ENCODE results near the gene SPRTN. TPM values are rescaled to one million over a fixed set of nuclear protein-coding genes. Genes with fewer than 3 reads are reported as not detected.

Gene SPRTN
- total RNA-seq, 1 experiment from 2014 or later = 17.4 TPM

- Histone ChIP-seq H3K4me1 (ENCODE audit: low read length) (peaks cover 10% of the 10 kb centered on the region), H3K4me3 (ENCODE audit: low read length) (no peak overlapping the region), H3K9me2 (replicated peaks; ENCODE audit: insufficient read depth, low read length) (no peaks in the 10 kb centered on the region), H3K9ac (ENCODE audit: low read length) (no peak overlapping the region), H3K27ac (ENCODE audit: low read length) (no peak overlapping the region), H4K20me1 (ENCODE audit: insufficient read depth, low read depth, low read length) (no peaks in the 10 kb centered on the region), H2AFZ (ENCODE audit: low read length) (no peak overlapping the region), H3K36me3 (ENCODE audit: insufficient read depth, low read length) (peaks cover 31% of the 10 kb centered on the region; the same call in 1 of the 2 replicates), H3K27me3 (ENCODE audit: low read length) (no peaks in the 10 kb centered on the region), H3K4me2 (ENCODE audit: low read depth, low read length, poor library complexity, severe bottlenecking) (no peak overlapping the region), H3K9me3 (ENCODE audit: low read length) (no peaks in the 10 kb centered on the region), H3K79me2 (ENCODE audit: low read length) (peaks cover 19% of the 10 kb centered on the region)
- DNase-seq = no peak
Measured at GRCh38 chr1:231354330-231355020, 16.4 kb downstream of the SPRTN start.

- Histone ChIP-seq H3K9ac (ENCODE audit: low read length) (no peak overlapping the region), H3K9me3 (ENCODE audit: low read length) (no peaks in the 10 kb centered on the region)
Measured at GRCh38 chr1:231355171-231355570, 17.1 kb downstream of the SPRTN start.

GRCh38 chr1:231357187-231357772 lies 19.2 kb downstream of the SPRTN start:
- Histone ChIP-seq H3K9ac (ENCODE audit: low read length) (no peak overlapping the region), H3K4me1 (ENCODE audit: low read length) (peaks cover 10% of the 10 kb centered on the region), H3K79me2 (ENCODE audit: low read length) (peaks cover 27% of the 10 kb centered on the region), H3K9me3 (ENCODE audit: low read length) (no peaks in the 10 kb centered on the region), H3K4me2 (ENCODE audit: low read depth, low read length, poor library complexity, severe bottlenecking) (peak overlapping the region; percentile 16), H2AFZ (ENCODE audit: low read length) (no peak overlapping the region), H3K36me3 (ENCODE audit: insufficient read depth, low read length) (peaks cover 21% of the 10 kb centered on the region; the same call in 1 of the 2 replicates), H3K4me3 (ENCODE audit: low read length) (no peak overlapping the region), H3K27me3 (ENCODE audit: low read length) (no peaks in the 10 kb centered on the region), H3K9me2 (replicated peaks; ENCODE audit: insufficient read depth, low read length) (no peaks in the 10 kb centered on the region), H3K27ac (ENCODE audit: low read length) (no peak overlapping the region), H4K20me1 (ENCODE audit: insufficient read depth, low read depth, low read length) (no peaks in the 10 kb centered on the region)
- DNase-seq = no peak

More at GRCh38 chr1:231355171-231355570, 17.1 kb downstream of the SPRTN start:
- peaks cover 10% of the 10 kb centered on the region for H3K4me1 ChIP-seq (ENCODE audit: low read length)
- H2AFZ ChIP-seq (ENCODE audit: low read length) = no peak overlapping the region
- no peak overlapping the region for H3K27ac ChIP-seq (ENCODE audit: low read length)
- H3K36me3 ChIP-seq (ENCODE audit: insufficient read depth, low read length) = peaks cover 29% of the 10 kb centered on the region; the same call in 1 of the 2 replicates
- peaks cover 24% of the 10 kb centered on the region for H3K79me2 ChIP-seq (ENCODE audit: low read length)
- no peak for DNase-seq
- no peak overlapping the region for H3K4me3 ChIP-seq (ENCODE audit: low read length)
- no peak overlapping the region for H3K4me2 ChIP-seq (ENCODE audit: low read depth, low read length, poor library complexity, severe bottlenecking)
- H3K27me3 ChIP-seq (ENCODE audit: low read length) = no peaks in the 10 kb centered on the region
- H4K20me1 ChIP-seq (ENCODE audit: insufficient read depth, low read depth, low read length) = no peaks in the 10 kb centered on the region
- H3K9me2 ChIP-seq (replicated peaks; ENCODE audit: insufficient read depth, low read length) = no peaks in the 10 kb centered on the region

- Histone ChIP-seq H3K27ac (ENCODE audit: low read length) (0 out of 2 replicates have a peak overlapping the region, but pooled peaks have one; percentile 8), H3K4me2 (ENCODE audit: low read depth, low read length, poor library complexity, severe bottlenecking) (peak overlapping the region; percentile 16), H2AFZ (ENCODE audit: low read length) (no peak overlapping the region), H4K20me1 (ENCODE audit: insufficient read depth, low read depth, low read length) (no peaks in the 10 kb centered on the region), H3K9me2 (replicated peaks; ENCODE audit: insufficient read depth, low read length) (no peaks in the 10 kb centered on the region), H3K27me3 (ENCODE audit: low read length) (no peaks in the 10 kb centered on the region), H3K79me2 (ENCODE audit: low read length) (peaks cover 33% of the 10 kb centered on the region), H3K9ac (ENCODE audit: low read length) (no peak overlapping the region), H3K9me3 (ENCODE audit: low read length) (no peaks in the 10 kb centered on the region), H3K4me1 (ENCODE audit: low read length) (peaks cover 10% of the 10 kb centered on the region), H3K4me3 (ENCODE audit: low read length) (no peak overlapping the region), H3K36me3 (ENCODE audit: insufficient read depth, low read length) (peaks cover 14% of the 10 kb centered on the region; the same call in 1 of the 2 replicates)
- peak; percentile 85 for DNase-seq
Measured at GRCh38 chr1:231357831-231358354, 19.8 kb downstream of the SPRTN start.

- Histone ChIP-seq H2AFZ (ENCODE audit: low read length) (no peak overlapping the region), H3K9ac (ENCODE audit: low read length) (no peak overlapping the region), H3K4me3 (ENCODE audit: low read length) (no peak overlapping the region), H3K36me3 (ENCODE audit: insufficient read depth, low read length) (peaks cover 15% of the 10 kb centered on the region; the same call in 1 of the 2 replicates), H3K9me2 (replicated peaks; ENCODE audit: insufficient read depth, low read length) (no peaks in the 10 kb centered on the region), H3K9me3 (ENCODE audit: low read length) (no peaks in the 10 kb centered on the region), H3K4me1 (ENCODE audit: low read length) (peaks cover 10% of the 10 kb centered on the region), H3K27ac (ENCODE audit: low read length) (no peak overlapping the region), H3K27me3 (ENCODE audit: low read length) (no peaks in the 10 kb centered on the region), H3K79me2 (ENCODE audit: low read length) (peaks cover 42% of the 10 kb centered on the region), H3K4me2 (ENCODE audit: low read depth, low read length, poor library complexity, severe bottlenecking) (no peak overlapping the region), H4K20me1 (ENCODE audit: insufficient read depth, low read depth, low read length) (no peaks in the 10 kb centered on the region)
- DNase-seq = no peak
Measured at GRCh38 chr1:231359113-231359512, 21.0 kb downstream of the SPRTN start.

GRCh38 chr1:231362325-231362724 lies 24.2 kb downstream of the SPRTN start:
- DNase-seq = no peak
- H3K4me3 ChIP-seq (ENCODE audit: low read length) = no peak overlapping the region
- no peaks in the 10 kb centered on the region for H3K9me2 ChIP-seq (replicated peaks; ENCODE audit: insufficient read depth, low read length)
- no peak overlapping the region for H3K27ac ChIP-seq (ENCODE audit: low read length)
- H4K20me1 ChIP-seq (ENCODE audit: insufficient read depth, low read depth, low read length) = no peaks in the 10 kb centered on the region
- H3K9ac ChIP-seq (ENCODE audit: low read length) = no peak overlapping the region
- H3K79me2 ChIP-seq (ENCODE audit: low read length) = peaks cover 57% of the 10 kb centered on the region
- no peaks in the 10 kb centered on the region for H3K9me3 ChIP-seq (ENCODE audit: low read length)
- H3K4me2 ChIP-seq (ENCODE audit: low read depth, low read length, poor library complexity, severe bottlenecking) = no peak overlapping the region
- no peak overlapping the region for H2AFZ ChIP-seq (ENCODE audit: low read length)
- peaks cover 9% of the 10 kb centered on the region for H3K4me1 ChIP-seq (ENCODE audit: low read length)
- peaks cover 29% of the 10 kb centered on the region; the same call in 1 of the 2 replicates for H3K36me3 ChIP-seq (ENCODE audit: insufficient read depth, low read length)
- no peaks in the 10 kb centered on the region for H3K27me3 ChIP-seq (ENCODE audit: low read length)

GRCh38 chr1:231363624-231364023 lies 25.5 kb downstream of the SPRTN start:
- no peak for DNase-seq
- H3K9me2 ChIP-seq (replicated peaks; ENCODE audit: insufficient read depth, low read length) = no peaks in the 10 kb centered on the region
- peaks cover 29% of the 10 kb centered on the region; the same call in 1 of the 2 replicates for H3K36me3 ChIP-seq (ENCODE audit: insufficient read depth, low read length)
- no peak overlapping the region for H3K9ac ChIP-seq (ENCODE audit: low read length)
- no peak overlapping the region for H3K4me2 ChIP-seq (ENCODE audit: low read depth, low read length, poor library complexity, severe bottlenecking)
- no peak overlapping the region for H3K27ac ChIP-seq (ENCODE audit: low read length)
- no peak overlapping the region for H3K4me3 ChIP-seq (ENCODE audit: low read length)
- H3K4me1 ChIP-seq (ENCODE audit: low read length) = no peaks in the 10 kb centered on the region
- H3K9me3 ChIP-seq (ENCODE audit: low read length) = no peaks in the 10 kb centered on the region
- no peaks in the 10 kb centered on the region for H3K27me3 ChIP-seq (ENCODE audit: low read length)
- H2AFZ ChIP-seq (ENCODE audit: low read length) = no peak overlapping the region
- H3K79me2 ChIP-seq (ENCODE audit: low read length) = peaks cover 70% of the 10 kb centered on the region
- no peaks in the 10 kb centered on the region for H4K20me1 ChIP-seq (ENCODE audit: insufficient read depth, low read depth, low read length)

- peaks cover 75% of the 10 kb centered on the region for H3K79me2 ChIP-seq (ENCODE audit: low read length)
- no peak overlapping the region for H3K27ac ChIP-seq (ENCODE audit: low read length)
- H3K9me2 ChIP-seq (replicated peaks; ENCODE audit: insufficient read depth, low read length) = no peaks in the 10 kb centered on the region
- H3K4me1 ChIP-seq (ENCODE audit: low read length) = no peaks in the 10 kb centered on the region
- H2AFZ ChIP-seq (ENCODE audit: low read length) = no peak overlapping the region
- H3K4me2 ChIP-seq (ENCODE audit: low read depth, low read length, poor library complexity, severe bottlenecking) = no peak overlapping the region
- H3K9ac ChIP-seq (ENCODE audit: low read length) = no peak overlapping the region
- no peak overlapping the region for H3K4me3 ChIP-seq (ENCODE audit: low read length)
- H3K36me3 ChIP-seq (ENCODE audit: insufficient read depth, low read length) = peaks cover 29% of the 10 kb centered on the region; the same call in 1 of the 2 replicates
- H3K27me3 ChIP-seq (ENCODE audit: low read length) = no peaks in the 10 kb centered on the region
- H4K20me1 ChIP-seq (ENCODE audit: insufficient read depth, low read depth, low read length) = no peaks in the 10 kb centered on the region
- H3K9me3 ChIP-seq (ENCODE audit: low read length) = no peaks in the 10 kb centered on the region
- no peak for DNase-seq
Measured at GRCh38 chr1:231364192-231364591, 26.1 kb downstream of the SPRTN start.

Measured in Karpas-422 (cell line).